ENCODE results near the gene SGK1.

DNA sequence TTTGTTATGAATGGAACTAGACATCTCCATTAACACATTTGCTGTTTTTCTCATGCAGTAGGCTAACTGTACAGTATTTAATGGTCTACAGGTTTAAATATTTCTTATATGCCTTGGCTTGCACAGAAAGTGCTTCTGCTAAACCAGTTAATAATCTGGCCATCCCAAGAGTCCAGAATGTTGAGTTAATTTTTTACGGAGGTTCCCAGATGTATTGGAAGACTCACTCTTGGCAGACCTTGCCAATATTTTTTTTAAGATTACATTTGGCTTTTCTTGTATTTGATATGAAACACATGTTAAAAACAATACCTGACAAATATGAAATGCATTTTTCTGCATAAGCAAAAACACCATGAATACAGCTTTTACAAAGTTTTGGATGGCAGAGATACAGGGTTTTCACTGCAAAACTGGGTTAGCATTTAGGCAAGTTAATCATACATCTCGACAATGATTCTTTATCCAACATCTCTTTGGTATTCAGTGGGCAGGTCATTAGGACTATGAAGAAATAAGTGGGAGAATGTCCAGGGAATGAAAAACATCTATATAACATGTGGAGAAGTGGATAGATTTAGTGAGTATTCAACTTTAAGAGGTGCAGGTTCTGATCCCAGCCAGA is 94.0 kb downstream of the SGK1 start:
- no peak for TF ChIP-seq SP1 (IDR thresholded peaks at IDR 0.05)
- no peak for TF ChIP-seq NFRKB (IDR thresholded peaks at IDR 0.05)
- TF ChIP-seq ZNF384 (IDR thresholded peaks at IDR 0.05), result no peak
- TF ChIP-seq HDGF (IDR thresholded peaks at IDR 0.05; ENCODE audit: borderline replicate concordance), result no peak
- no peak for TF ChIP-seq L3MBTL2 (conservative IDR thresholded peaks at IDR 0.05)
- TF ChIP-seq FOXK2 (IDR thresholded peaks at IDR 0.05), result no peak
- no peak for TF ChIP-seq LEF1 (IDR thresholded peaks at IDR 0.05; ENCODE audit: borderline replicate concordance)
- TF ChIP-seq FOXM1 (IDR thresholded peaks at IDR 0.05; ENCODE audit: borderline replicate concordance), result no peak
- TF ChIP-seq, protein P1, sequence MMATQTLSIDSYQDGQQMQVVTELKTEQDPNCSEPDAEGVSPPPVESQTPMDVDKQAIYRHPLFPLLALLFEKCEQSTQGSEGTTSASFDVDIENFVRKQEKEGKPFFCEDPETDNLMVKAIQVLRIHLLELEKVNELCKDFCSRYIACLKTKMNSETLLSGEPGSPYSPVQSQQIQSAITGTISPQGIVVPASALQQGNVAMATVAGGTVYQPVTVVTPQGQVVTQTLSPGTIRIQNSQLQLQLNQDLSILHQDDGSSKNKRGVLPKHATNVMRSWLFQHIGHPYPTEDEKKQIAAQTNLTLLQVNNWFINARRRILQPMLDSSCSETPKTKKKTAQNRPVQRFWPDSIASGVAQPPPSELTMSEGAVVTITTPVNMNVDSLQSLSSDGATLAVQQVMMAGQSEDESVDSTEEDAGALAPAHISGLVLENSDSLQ (IDR thresholded peaks at IDR 0.05), result no peak
- TF ChIP-seq BHLHE40 (IDR thresholded peaks at IDR 0.05; ENCODE audit: borderline replicate concordance), result no peak
- no peak for TF ChIP-seq FOXA1 (IDR thresholded peaks at IDR 0.05)

Measured in HEK293T (cell line).